Measurements from ENCODE around the gene PROSER3. TPM values are rescaled to one million over a fixed set of nuclear protein-coding genes. Genes with fewer than 3 reads are reported as not detected.

PROSER3 gene
- total RNA-seq, 3 donors from 2014 or later (not counting 1 experiment from before 2014, with no cell fraction given), result 33.1 to 40.2 (median 35.9) TPM

DNA sequence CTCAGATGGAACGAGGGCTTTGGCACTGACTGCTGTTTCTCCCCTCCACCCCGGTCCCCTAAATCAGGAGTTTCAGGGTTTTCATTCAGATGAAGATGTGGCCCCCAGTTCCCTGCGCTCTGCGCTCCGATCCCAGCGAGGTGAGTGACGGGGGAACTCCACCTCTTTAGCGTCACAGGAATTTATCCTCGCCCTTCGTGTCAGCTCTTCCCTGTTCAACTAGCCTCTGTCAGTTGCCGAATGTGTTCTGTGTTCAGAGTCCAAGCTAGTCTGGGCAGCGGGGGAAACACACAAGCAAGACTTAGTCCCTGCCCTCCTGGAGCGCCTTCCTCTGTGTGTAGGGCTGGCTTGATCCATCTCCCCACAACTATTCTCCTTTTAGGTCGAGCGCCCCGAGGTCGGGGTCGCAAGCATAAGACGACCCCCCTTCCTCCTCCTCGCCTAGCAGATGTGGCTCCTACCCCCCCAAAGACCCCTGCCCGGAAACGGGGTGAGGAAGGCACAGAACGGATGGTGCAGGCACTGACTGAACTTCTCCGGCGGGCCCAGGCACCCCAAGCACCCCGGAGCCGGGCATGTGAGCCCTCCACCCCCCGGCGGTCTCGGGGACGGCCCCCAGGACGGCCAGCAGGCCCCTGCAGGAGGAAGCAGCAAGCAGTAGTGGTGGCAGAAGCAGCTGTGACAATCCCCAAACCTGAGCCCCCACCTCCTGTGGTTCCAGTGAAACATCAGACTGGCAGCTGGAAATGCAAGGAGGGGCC lies 38.4 kb upstream of the PROSER3 start:
- no peaks in the 10 kb centered on the region for H3K36me3 Mint-ChIP-seq
- H3K4me1 Mint-ChIP-seq, result peaks cover 16 to 60% of the 10 kb centered on the region in 2 donors
- WGBS (ENCODE audit: insufficient coverage), result 96% methylated on average over 32 of the region's 32 CpGs
- no peaks in the 10 kb centered on the region for H3K27me3 ChIP-seq (ENCODE audit: control insufficient read depth, insufficient read depth, low read length)
- intact Hi-C loops (cut with micrococcal nuclease), result no loop called here
- peak overlapping the region; percentile 87 for H3K4me3 Mint-ChIP-seq
- TF ChIP-seq, protein P1, sequence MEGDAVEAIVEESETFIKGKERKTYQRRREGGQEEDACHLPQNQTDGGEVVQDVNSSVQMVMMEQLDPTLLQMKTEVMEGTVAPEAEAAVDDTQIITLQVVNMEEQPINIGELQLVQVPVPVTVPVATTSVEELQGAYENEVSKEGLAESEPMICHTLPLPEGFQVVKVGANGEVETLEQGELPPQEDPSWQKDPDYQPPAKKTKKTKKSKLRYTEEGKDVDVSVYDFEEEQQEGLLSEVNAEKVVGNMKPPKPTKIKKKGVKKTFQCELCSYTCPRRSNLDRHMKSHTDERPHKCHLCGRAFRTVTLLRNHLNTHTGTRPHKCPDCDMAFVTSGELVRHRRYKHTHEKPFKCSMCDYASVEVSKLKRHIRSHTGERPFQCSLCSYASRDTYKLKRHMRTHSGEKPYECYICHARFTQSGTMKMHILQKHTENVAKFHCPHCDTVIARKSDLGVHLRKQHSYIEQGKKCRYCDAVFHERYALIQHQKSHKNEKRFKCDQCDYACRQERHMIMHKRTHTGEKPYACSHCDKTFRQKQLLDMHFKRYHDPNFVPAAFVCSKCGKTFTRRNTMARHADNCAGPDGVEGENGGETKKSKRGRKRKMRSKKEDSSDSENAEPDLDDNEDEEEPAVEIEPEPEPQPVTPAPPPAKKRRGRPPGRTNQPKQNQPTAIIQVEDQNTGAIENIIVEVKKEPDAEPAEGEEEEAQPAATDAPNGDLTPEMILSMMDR (IDR thresholded peaks at IDR 0.05), result no peak
- peaks cover 33% of the 10 kb centered on the region for H3K36me3 ChIP-seq (ENCODE audit: control insufficient read depth, insufficient read depth, low read length)
- no peaks in the 10 kb centered on the region for H3K27me3 Mint-ChIP-seq (ENCODE audit: low read depth in 2 of 2)
- H3K9me3 Mint-ChIP-seq, result no peaks in the 10 kb centered on the region
- H3K4me3 ChIP-seq (ENCODE audit: low read length), result no peak overlapping the region
- peaks cover 37% of the 10 kb centered on the region for H3K4me1 ChIP-seq (ENCODE audit: control insufficient read depth, insufficient read depth, low read length)
- peak overlapping the region; percentile 63 to 76 for H3K27ac Mint-ChIP-seq
- ATAC-seq, result no peak
- no peaks in the 10 kb centered on the region for H3K9me3 ChIP-seq (ENCODE audit: control insufficient read depth, insufficient read depth, low read length)
- DNase-seq, result no peak
- H3K27ac ChIP-seq (ENCODE audit: low read length), result no peak overlapping the region

DNA sequence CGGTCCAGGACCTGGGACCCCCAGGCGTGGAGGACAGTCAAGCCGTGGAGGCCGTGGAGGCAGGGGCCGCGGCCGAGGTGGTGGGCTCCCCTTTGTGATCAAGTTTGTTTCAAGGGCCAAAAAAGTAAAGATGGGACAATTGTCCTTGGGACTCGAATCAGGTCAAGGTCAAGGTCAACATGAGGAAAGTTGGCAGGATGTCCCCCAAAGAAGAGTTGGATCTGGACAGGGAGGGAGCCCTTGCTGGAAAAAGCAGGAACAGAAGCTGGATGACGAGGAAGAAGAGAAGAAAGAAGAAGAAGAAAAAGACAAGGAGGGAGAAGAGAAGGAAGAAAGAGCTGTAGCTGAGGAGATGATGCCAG lies 37.8 kb upstream of the PROSER3 start:
- Histone ChIP-seq H3K9me3 (ENCODE audit: control insufficient read depth, insufficient read depth, low read length) (no peaks in the 10 kb centered on the region), H3K27ac (ENCODE audit: low read length) (no peak overlapping the region), H3K27me3 (ENCODE audit: control insufficient read depth, insufficient read depth, low read length) (no peaks in the 10 kb centered on the region), H3K36me3 (ENCODE audit: control insufficient read depth, insufficient read depth, low read length) (peaks cover 39% of the 10 kb centered on the region), H3K4me3 (ENCODE audit: low read length) (no peak overlapping the region), H3K4me1 (ENCODE audit: control insufficient read depth, insufficient read depth, low read length) (peaks cover 34% of the 10 kb centered on the region)
- Mint-ChIP-seq H3K4me3 (peak overlapping the region; percentile 21), H3K36me3 (no peaks in the 10 kb centered on the region), H3K9me3 (no peaks in the 10 kb centered on the region), H3K27me3 (ENCODE audit: low read depth in 2 of 2) (no peaks in the 10 kb centered on the region), H3K4me1 (peaks cover 16 to 56% of the 10 kb centered on the region in 2 donors), H3K27ac (no peak overlapping the region)
- intact Hi-C loops (cut with micrococcal nuclease), result no loop called here
- WGBS (ENCODE audit: insufficient coverage), result 98% methylated on average over 9 of the region's 9 CpGs
- DNase-seq (no peak), ATAC-seq (no peak)
- TF ChIP-seq, protein P1 (IDR thresholded peaks at IDR 0.05), result no peak

DNA sequence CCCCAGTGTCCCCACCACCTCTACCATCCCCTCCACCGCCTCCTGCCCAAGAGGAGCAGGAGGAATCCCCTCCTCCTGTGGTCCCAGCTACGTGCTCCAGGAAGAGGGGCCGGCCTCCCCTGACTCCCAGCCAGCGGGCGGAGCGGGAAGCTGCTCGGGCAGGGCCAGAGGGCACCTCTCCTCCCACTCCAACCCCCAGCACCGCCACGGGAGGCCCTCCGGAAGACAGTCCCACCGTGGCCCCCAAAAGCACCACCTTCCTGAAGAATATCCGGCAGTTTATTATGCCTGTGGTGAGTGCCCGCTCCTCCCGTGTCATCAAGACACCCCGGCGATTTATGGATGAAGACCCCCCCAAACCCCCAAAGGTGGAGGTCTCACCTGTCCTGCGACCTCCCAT lies 37.3 kb upstream of the PROSER3 start:
- peaks cover 16 to 55% of the 10 kb centered on the region in 2 donors for H3K4me1 Mint-ChIP-seq
- Histone ChIP-seq H3K9me3 (ENCODE audit: control insufficient read depth, insufficient read depth, low read length) (no peaks in the 10 kb centered on the region), H3K27ac (ENCODE audit: low read length) (no peak overlapping the region), H3K4me3 (ENCODE audit: low read length) (no peak overlapping the region), H3K36me3 (ENCODE audit: control insufficient read depth, insufficient read depth, low read length) (peaks cover 44% of the 10 kb centered on the region), H3K4me1 (ENCODE audit: control insufficient read depth, insufficient read depth, low read length) (peaks cover 29% of the 10 kb centered on the region), H3K27me3 (ENCODE audit: control insufficient read depth, insufficient read depth, low read length) (no peaks in the 10 kb centered on the region)
- no peaks in the 10 kb centered on the region for H3K36me3 Mint-ChIP-seq
- TF ChIP-seq, protein P1 (IDR thresholded peaks at IDR 0.05), result no peak
- peak overlapping the region in 1 of 2 donors; percentile 22 for H3K27ac Mint-ChIP-seq
- 96% methylated on average over 17 of the region's 17 CpGs for WGBS (ENCODE audit: insufficient coverage)
- intact Hi-C loops (cut with micrococcal nuclease), result no loop called here
- H3K4me3 Mint-ChIP-seq, result no peak overlapping the region
- DNase-seq (no peak), ATAC-seq (no peak)
- H3K9me3 Mint-ChIP-seq, result no peaks in the 10 kb centered on the region
- H3K27me3 Mint-ChIP-seq (ENCODE audit: low read depth in 2 of 2), result no peaks in the 10 kb centered on the region

DNA sequence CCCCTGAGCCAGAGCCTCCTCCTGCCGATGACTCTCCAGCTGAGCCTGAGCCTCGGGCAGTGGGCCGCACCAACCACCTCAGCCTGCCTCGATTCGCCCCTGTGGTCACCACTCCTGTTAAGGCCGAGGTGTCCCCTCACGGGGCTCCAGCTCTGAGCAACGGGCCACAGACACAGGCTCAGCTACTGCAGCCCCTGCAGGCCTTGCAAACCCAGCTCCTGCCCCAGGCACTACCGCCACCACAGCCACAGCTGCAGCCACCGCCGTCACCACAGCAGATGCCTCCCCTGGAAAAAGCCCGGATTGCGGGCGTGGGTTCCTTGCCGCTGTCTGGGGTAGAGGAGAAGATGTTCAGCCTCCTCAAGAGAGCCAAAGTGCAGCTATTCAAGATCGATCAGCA lies 36.6 kb upstream of the PROSER3 start:
- peaks cover 51% of the 10 kb centered on the region for H3K36me3 ChIP-seq (ENCODE audit: control insufficient read depth, insufficient read depth, low read length)
- no peaks in the 10 kb centered on the region for H3K27me3 Mint-ChIP-seq (ENCODE audit: low read depth in 2 of 2)
- H3K27ac Mint-ChIP-seq, result no peak overlapping the region
- H3K9me3 Mint-ChIP-seq, result no peaks in the 10 kb centered on the region
- 96% methylated on average over 16 of the region's 16 CpGs for WGBS (ENCODE audit: insufficient coverage)
- ATAC-seq (no peak), DNase-seq (no peak)
- TF ChIP-seq, protein P1 (IDR thresholded peaks at IDR 0.05), result no peak
- intact Hi-C loops (cut with micrococcal nuclease), result no loop called here
- no peak overlapping the region for H3K27ac ChIP-seq (ENCODE audit: low read length)
- peaks cover 21% of the 10 kb centered on the region for H3K4me1 ChIP-seq (ENCODE audit: control insufficient read depth, insufficient read depth, low read length)
- H3K36me3 Mint-ChIP-seq, result no peaks in the 10 kb centered on the region
- H3K4me3 Mint-ChIP-seq, result peak overlapping the region; percentile 13
- no peaks in the 10 kb centered on the region for H3K27me3 ChIP-seq (ENCODE audit: control insufficient read depth, insufficient read depth, low read length)
- no peaks in the 10 kb centered on the region for H3K9me3 ChIP-seq (ENCODE audit: control insufficient read depth, insufficient read depth, low read length)
- H3K4me3 ChIP-seq (ENCODE audit: low read length), result no peak overlapping the region
- H3K4me1 Mint-ChIP-seq, result peaks cover 11 to 54% of the 10 kb centered on the region in 2 donors

All from natural killer cell (primary cell).